GM18873 (cell line): ENCODE data around the gene SPOCK1.

ENCODE experiments used
- ATAC-seq: cut with Tn5 transposase; IDR thresholded peaks from one replicate; pipeline ENCODE4 v1.9.1; 2021; ENCODE audit warnings: mild to moderate bottlenecking, moderate library complexity, moderate number of reproducible peaks; ENCODE audit not compliant: unreplicated experiment, low FRiP score

SPOCK1 gene

GRCh38 chr5:137179203-137179602 lies 319.9 kb downstream of the SPOCK1 start:
- ATAC-seq: no peak

DNA sequence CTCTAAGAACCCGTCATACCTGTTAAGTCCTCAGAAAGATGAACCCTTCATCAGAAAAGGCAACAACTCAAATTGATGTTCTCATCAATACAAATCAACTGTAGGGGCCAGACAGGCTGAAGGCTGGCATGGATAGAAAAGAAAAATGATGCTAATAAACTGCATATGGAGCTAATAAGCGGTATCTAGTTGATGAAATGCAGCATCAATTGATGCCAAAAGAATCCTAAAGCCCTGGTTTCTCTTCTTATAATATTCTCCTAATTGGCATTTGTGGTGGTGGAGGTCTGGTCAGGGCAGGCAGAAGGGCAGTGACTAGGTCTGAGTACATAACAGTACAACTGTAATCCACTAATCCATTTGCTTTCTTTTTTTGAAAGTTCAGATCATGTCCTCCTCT lies 322.5 kb downstream of the SPOCK1 start:
- no peak for ATAC-seq

GRCh38 chr5:137176126-137176525 lies 323.0 kb downstream of the SPOCK1 start:
- ATAC-seq: no peak

DNA sequence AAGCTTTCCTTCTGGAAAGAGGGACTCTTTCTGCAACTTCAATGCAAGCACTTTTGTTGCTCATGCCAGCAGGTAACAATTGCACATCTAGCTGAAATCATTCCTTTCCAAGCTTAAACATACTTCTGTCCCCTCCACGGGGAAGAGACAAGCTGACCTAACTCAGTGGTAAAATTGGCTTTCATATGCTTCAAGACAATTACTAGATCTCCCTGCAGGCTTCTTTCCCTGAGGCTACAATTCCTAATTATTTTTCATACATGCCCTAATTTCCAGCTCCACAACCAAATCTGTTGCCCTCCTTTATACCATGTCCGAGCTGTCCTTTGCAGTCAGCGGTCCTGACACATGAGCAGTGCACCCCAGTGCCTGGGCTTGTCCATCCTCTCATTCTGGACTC lies 324.9 kb downstream of the SPOCK1 start:
- ATAC-seq: no peak

GRCh38 chr5:137172258-137172657 lies 326.9 kb downstream of the SPOCK1 start:
- no peak for ATAC-seq

DNA sequence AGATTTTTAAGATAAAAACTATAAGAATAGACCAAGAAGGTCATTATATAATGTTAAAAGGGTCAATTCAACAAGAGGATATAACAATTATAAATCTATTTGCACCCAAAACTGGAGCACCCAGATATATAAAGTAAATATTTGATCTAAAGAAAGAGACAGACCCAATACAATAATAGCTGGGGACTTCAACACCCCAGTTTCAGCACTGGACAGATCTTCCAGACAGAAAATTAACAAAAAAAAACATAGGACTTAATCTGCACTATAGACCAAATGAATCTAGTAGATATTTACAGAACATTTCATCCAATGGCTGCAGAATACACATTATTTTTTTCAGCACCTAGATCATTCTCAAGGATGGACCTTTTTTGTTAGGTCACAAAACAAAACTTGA lies 331.9 kb downstream of the SPOCK1 start:
- ATAC-seq: no peak

DNA sequence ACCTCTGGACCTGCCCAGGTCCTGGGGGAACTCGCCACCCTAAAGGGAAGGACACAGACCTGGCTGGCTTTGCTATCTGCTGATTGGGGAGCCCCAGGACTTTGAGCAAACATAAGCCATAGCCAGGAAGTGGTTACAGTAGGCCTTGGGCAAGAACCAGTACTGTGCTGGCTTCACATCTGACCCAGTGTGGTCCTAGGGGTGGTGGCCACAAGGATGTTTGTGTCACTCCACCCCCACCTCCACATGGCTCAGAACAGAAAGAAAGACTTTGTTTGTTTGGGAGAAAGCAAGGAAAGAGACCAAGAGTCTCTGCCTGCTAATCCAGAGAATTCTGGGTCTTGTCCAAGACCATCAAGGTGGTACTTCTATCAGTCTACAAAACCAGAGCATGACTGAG lies 334.2 kb downstream of the SPOCK1 start:
- ATAC-seq: no peak

DNA sequence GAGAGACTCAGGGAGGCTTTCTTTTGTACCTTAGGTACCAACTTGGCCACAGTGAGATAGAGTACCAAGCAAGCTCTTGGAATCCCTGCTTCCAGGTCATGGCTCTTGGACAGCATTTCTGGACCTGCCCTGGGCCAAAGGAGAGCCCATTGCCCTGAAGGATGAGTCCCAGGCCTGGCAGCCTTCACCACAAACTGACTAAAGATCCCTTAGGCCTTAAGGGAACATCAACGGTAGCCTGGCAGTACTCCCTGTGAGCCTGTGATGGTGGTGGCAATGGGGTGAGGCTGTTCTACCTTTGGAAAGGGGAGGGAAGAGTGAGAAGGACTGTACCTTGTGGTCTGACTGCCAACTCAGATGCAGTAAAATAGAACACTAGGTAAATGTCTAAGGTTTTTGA lies 334.6 kb downstream of the SPOCK1 start:
- ATAC-seq: no peak

GRCh38 chr5:137158691-137159090 lies 340.4 kb downstream of the SPOCK1 start:
- no peak for ATAC-seq

- ATAC-seq: no peak
Observed at GRCh38 chr5:137156180-137156579, 342.9 kb downstream of the SPOCK1 start.

- ATAC-seq: no peak
Observed at GRCh38 chr5:137155261-137156000, 343.7 kb downstream of the SPOCK1 start.

GRCh38 chr5:137152616-137153015 lies 346.5 kb downstream of the SPOCK1 start:
- no peak for ATAC-seq

- ATAC-seq: no peak
Observed at GRCh38 chr5:137148655-137149054, 350.5 kb downstream of the SPOCK1 start.

- no peak for ATAC-seq
Observed at GRCh38 chr5:137148159-137148558, 351.0 kb downstream of the SPOCK1 start.

- ATAC-seq: no peak
Observed at GRCh38 chr5:137147346-137147745, 351.8 kb downstream of the SPOCK1 start.

DNA sequence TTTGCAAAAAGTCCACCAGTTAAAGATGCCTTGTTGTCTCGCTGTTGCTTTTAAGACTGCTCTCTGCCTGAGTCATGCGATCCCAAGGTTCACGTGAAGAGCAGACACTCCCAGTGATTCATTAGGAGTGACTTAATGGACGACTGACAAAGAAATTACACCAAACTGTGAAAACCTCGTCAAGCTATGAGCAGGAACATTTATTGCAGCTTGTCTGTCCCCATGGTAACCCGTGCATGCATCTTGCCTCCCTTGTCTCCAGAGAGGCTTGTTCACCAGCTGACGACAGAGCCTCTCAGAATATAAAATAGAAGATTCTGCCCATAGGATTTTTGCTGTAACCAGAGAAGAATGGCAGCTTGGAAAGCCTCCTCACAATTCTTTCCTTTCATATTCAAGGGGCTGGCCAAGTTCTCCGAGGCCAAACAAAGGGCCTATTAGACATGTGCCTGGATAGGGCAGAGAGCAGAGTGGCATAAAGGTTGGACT lies 352.7 kb downstream of the SPOCK1 start:
- no peak for ATAC-seq

GRCh38 chr5:137145721-137146120 lies 353.4 kb downstream of the SPOCK1 start:
- no peak for ATAC-seq

- ATAC-seq: no peak
Observed at GRCh38 chr5:137144656-137145055, 354.5 kb downstream of the SPOCK1 start.

DNA sequence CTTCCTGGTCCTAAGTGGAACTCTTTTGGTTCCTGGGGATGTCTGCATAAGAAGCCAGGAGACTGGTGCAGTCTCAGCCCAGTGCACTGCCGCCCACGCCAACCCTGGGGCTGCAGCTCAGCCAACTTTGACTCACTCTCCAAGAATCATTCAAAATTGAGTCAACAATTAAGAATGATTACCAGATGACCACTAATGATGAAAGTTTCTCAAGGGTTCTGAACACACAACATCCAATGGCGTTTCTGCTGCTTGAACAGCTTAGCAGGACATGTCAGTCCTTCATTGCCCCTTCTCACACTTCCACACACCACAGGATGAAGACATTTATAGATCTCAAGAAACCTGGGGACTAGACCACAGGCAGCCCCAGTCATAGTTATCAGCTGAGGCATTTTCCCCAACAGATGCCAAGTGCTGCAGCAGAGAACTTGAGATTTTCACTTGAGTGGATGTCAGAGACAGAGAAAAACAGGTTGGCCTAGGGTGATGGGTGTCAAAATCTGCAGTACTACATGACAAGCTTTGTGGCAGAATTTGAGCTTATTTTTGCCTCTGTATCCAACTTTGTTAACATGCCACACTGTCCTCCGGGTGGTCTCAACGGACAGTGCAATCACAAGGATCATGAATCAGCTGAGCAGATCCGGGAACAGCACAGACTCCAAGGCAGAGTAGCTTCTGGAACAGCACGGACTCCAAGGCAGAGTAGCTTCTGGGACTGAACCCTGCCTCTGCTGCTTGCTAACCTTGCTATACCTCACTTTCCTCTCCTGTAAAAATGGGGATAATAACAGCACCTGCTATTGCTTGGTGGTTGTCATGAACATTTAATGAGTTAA lies 356.1 kb downstream of the SPOCK1 start:
- ATAC-seq: peak; percentile 54

DNA sequence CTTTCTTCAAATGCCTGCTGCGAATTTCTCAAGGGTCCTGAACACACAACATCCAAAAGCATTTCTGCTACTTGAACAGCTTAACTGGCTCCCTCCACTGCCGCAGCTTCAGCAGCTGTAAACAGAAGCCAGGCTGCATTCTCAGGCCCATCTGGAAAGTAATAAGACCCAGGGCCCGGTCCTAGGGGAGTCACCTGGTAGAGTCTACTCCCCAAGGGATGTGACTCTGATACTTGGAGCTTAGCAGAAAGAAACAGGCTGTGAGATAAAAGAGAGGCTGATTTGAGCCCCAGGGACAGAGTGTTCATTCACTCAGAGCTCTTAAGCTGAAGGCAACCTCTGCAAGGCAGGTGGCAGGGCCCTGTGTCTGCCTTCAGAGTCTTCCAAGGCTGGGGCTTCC lies 356.8 kb downstream of the SPOCK1 start:
- ATAC-seq: peak; percentile 29

- no peak for ATAC-seq
Observed at GRCh38 chr5:137141779-137142178, 357.3 kb downstream of the SPOCK1 start.
